HG03175 (cell line): Measurements from ENCODE around the gene UBL3.

Experiments used
- ATAC-seq: cut with Tn5 transposase; IDR thresholded peaks from one replicate; pipeline ENCODE4 v1.9.1; 2021; ENCODE audit warnings: mild to moderate bottlenecking, moderate library complexity; ENCODE audit not compliant: unreplicated experiment

UBL3 gene

DNA sequence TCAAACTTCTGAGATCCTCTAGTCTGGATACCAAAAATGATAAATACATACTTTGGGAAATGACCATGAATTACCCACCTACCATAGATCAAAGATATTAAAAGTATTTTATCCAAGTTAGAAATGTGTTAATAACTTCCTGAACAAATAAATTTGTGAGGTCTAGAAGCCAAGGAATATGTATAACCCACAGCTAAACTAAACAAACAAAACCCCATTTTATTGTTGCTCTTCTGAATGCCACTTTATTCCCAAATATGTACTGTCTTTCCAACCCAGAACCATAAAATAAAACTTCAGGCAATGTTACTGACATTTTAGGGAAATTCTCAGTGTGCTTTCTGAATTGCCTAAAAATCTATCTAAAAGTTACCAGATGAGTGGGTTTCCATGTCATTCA is 35.1 kb downstream of the UBL3 start:
- no peak for ATAC-seq

DNA sequence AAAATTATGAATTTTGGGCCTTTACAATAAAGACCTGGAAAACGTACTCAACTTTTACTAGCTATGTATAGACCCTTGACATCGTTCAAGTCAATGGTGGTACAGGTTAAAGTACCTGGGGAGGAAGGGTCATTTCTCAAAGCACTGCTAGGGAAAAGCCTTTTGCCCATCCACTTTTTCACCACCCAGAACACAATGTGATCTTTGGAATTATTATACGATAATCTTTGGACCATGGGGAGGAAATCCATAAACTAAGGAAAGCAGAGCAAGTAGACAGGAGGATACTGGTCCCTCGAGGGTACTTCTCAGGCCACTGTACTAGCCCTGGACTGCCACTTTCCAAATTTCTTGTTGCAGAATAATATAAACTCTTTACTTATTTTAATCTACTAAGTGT is 39.5 kb downstream of the UBL3 start:
- no peak for ATAC-seq

GRCh38 chr13:29810145-29810742 is 40.2 kb downstream of the UBL3 start:
- ATAC-seq: no peak

DNA sequence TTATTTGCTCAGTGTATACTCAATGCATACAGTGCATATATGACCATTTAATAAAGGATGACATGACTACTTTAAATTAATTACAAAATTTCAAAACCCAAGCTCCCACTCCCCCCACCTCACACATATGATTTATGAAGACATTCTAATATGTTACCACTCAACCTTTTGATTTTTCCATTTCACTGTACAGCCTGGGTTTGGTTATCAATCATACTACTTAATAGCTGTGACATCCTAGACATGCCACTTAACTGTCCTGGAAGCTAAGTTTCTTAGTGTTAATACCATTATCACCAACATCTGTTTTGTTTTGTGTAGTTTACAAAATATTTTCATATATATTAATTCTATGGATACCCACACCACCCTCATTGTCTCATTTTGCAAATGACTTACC is 42.2 kb downstream of the UBL3 start:
- no peak for ATAC-seq

DNA sequence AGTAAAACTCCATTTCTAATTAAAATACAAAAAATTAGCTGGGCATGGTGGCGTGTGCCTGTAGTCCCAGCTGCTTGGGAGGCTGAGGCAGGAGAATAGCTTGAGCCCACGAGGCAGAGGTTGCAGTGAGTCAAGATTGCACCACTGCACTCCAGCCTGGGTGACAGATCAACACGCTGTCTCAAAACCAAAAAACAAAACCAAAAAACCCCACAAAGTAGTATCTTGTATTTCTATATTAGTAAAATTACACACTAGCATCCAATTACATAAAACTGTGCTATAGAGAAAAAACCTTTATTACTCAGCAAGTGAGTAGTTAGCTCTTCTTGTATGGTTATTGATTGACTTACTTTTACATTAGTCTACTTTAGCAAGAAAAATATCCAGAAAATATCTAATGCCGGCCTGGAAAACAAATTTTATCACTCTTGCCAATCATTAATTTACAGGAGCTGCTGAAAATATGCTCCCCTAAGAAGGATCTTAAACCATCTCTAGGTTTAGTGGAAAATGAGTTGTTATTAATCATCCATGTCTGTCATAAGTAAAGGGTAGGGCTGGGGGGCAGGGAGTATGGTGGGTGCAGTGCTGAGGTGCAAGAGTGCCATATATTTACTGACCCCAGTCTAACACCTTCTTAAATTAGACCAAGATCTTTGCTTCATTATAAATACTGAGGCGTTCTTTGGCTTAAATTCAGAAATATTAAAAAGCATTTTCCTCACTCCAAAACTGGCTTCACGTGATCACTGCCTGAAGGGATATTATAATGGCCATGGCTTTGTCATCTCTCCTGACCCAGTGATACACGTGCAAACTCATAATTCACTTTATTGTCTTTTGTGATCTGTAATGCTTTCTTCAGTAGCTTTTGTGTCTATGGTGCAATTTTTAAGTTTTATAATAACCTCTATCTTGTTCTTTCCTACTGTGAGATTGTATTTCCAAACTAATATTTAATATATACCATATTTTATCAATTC is 44.1 kb downstream of the UBL3 start:
- ATAC-seq: no peak

- ATAC-seq: no peak
Measured at GRCh38 chr13:29803221-29803620, 47.2 kb downstream of the UBL3 start.

DNA sequence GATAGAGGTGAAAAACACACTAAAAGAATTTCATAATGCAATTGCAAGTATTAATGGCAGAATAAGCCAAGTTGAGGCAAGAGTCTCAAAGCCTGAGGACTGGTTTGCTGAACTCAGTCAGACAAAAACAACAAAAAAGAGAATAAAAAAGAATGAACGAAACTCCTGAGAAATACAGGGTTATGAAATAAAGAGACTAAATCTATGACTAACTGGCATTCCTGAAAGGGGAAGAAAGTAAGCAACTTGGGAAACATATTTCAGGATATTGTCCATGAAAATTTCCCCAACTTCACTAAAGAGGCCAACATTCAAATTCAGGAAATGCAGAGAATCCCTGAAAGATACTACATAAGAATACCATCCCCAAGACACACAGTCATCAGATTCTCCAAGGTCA is 47.8 kb downstream of the UBL3 start:
- ATAC-seq: no peak

DNA sequence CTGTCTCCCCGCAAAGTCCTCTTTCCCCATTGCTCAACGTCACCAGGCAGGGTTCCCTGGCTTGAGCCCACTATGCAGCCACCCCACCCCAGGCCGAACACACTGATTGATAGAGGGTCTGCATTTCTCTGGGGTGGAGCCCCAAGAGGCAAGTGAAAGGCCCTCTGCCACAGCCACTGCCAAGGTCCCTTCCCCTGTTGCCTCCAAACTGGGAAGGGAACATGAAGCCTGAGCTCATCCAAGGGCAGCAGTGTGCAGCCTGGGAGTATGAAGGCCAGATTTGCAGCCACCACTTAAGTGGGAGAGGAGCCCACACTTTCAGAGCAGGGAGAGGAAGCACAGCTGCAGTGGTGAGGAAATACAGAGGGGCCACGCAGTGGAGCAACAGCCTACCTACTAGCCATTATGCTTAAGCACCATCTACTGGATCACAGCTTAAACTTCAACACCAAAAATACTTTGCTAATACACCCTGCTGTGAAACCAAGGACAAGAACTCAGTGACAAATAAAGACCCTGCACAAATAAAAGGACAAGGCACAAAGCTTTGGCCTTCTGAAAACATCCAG is 48.6 kb downstream of the UBL3 start:
- no peak for ATAC-seq

- ATAC-seq: no peak
Measured at GRCh38 chr13:29801102-29801501, 49.3 kb downstream of the UBL3 start.

DNA sequence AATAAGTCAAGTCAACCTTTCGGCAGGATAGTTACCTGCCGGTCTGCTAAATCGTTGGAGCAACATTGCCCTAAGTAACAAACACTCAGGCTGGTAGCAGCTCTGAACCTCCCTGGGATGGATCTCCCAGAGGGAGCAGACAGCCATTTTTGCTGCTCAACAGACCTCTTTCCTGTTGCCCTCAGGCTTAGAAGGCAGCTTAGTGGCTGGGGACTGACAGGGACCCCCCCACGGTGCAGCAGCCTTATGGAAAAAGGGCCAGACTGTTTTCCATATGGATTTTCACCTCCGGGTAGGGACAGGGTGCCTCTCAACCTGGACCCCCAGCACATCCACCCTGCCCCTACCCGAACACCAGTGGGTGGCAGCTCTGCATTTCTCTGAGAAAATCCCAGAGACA is 49.7 kb downstream of the UBL3 start:
- ATAC-seq: no peak

GRCh38 chr13:29799041-29799440 is 51.4 kb downstream of the UBL3 start:
- no peak for ATAC-seq

DNA sequence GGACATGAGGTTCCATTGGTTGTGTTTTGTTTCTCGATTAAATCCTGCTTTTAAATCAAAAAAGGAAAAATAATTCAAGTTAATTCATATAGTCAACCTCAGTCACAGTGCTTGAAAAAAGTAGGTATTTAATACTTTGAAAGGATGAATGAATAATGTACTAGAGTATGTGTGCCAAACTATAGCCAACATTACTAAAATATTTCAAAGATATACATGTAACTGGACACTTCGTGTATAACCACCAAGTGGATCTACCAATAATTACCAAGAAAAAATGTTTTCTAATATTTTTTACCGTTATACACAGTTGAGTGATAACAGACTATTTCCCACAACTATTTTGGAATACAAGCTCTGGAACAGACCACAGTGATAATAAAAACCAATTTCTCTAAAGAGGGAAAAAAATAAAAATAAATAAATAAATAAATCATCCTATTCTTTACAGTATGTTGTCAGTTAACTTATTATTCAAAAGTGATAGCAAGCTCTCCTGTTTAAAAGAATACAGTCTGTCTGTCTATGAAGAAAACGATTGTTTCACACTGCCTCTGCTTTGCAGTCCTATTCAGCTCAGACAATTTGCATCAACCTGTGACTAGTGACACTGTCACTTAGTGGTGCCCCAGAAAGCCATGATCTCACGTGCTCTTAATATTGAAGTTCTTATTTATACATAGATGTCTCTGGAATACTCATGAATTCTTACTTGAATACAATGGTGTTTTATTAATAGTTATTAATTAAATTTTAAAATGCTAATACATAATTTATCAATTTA is 58.2 kb downstream of the UBL3 start:
- no peak for ATAC-seq

DNA sequence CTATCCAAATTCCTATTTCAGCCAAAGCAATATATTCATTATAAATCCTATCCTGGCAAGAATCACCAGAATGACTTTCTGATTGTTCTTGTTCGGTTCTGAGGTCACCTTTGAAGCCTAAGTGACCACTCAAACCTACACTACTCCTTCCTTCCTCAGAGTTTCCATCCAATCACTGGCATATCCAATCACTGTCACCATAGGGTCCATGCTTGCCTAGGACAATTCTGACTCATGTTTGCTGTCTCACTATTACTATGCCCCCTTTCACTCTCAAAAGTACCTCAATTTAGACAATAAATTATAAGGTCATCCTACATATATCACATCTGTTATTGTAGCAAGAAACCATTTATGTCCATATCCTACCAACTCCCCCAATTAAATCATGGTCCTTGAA is 58.9 kb downstream of the UBL3 start:
- peak; percentile 46 for ATAC-seq

DNA sequence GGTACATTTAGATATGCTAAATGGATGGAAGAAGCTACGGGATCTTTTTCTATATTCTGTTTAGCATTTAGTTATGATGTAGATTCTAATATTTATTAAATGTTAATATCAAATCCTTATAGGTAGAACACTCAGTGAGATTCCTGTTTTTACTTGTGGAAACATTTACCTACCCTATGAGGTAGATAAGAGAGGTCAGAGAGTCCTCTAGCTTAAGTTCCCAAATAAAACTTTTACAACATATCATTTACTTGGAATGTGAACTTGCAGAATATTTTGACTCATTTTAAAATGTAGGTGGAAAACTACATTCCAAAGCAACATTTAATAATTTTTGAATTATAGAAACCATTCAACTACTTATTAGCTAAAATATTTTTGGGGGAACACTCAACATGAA is 63.7 kb downstream of the UBL3 start:
- ATAC-seq: no peak

- ATAC-seq: no peak
Measured at GRCh38 chr13:29785978-29786377, 64.4 kb downstream of the UBL3 start.

DNA sequence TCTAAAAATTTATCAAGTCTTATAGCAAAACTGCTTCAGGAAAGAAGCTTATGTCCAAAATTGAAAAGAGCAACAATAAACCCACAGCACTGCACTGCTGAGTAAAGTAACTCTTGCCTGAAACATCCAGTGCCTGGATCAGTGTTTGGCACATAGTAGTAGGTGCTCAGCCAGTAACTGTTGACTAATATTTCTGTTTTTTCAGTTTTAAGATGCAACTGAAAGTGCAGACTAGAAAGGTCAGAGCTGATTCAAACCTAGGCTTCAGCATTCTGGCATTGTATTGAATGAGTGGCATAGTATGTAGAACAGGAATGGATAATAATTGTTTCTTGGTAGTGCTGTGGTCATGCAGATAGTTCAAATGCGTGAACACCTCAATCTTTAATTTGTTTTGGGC is 67.6 kb downstream of the UBL3 start:
- ATAC-seq: no peak

DNA sequence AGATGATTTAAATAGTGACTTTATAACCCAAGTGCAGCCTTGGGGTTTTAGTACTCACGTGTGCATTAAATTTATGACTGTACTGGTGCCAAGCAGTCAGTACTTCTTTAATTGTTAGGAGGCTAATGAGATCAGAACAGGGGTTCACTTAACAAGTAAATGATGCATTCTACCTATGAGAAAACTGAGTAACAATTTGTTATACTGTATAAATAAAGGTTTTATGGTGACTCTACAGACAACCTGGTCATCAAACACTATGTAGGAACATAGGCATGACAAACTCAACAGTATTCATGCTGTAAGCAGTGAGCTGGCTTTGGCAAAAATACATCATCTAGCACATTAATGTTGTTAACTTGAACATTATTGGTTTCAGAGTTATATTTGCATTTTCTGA is 75.6 kb downstream of the UBL3 start:
- ATAC-seq: no peak

GRCh38 chr13:29771247-29771646 is 79.2 kb downstream of the UBL3 start:
- peak; percentile 45 for ATAC-seq

DNA sequence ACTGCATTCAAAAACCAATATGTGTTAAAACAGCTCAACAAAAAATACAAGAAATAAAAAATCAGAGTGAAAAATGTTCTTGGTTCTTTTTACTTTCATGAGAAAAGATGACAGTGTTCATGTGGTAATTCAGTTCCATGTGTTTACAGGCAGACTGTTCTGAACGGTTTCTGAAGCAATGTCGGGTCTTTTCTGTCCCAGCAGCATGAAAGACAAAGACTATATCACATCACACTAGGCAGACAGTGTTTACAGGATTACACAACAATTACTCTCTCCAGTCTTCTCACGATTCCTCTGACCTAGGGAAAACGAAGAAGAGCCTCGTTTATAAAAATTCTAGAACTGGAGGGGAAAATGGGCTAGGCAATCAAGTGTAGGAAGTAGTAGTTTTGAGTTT is 83.4 kb downstream of the UBL3 start:
- no peak for ATAC-seq

GRCh38 chr13:29763436-29764180 is 86.8 kb downstream of the UBL3 start:
- ATAC-seq: no peak

- no peak for ATAC-seq
Measured at GRCh38 chr13:29761815-29762214, 88.6 kb downstream of the UBL3 start.
